ENCODE data around the gene PHF13. TPM values are rescaled to one million over a fixed set of nuclear protein-coding genes. Genes with fewer than 3 reads are reported as not detected.
"Not testable (repeated sequence)": the region's sequence is repeated elsewhere in the genome, so short reads cannot be mapped to it uniquely, and the experiment has no call there.

The PHF13 gene
- total RNA-seq, 2 experiments from 2014 or later = 12.1 TPM

DNA sequence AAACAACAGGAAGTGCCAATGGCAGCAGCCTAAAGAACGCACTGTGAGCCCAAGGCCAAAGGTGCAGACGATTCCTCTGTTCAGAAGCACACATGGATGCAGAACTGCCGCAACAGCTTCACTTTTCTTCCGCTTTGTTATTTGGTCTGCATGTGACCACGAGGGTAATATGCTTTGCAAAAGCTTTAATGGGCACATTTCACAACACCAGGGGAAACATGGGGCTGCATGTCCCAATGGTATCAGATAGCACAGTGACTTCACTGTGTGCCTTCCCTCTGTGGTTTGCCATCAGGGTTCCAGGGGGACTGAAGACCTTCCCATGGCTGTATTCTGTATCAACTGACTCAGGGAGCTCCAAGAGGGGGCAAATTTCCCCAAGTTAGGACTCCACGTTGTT, 39.5 kb downstream of the PHF13 start:
- H3K36me3 Mint-ChIP-seq = no peaks in the 10 kb centered on the region
- no peak for DNase-seq
- H3K27me3 Mint-ChIP-seq = no peaks in the 10 kb centered on the region
- POLR2A ChIA-PET = no interaction called here
- no peak for ATAC-seq (ENCODE audit: low read depth)
- no peaks in the 10 kb centered on the region for H3K9me3 Mint-ChIP-seq
- H3K4me1 Mint-ChIP-seq = peaks cover 5% of the 10 kb centered on the region
- H3K4me3 Mint-ChIP-seq = no peak overlapping the region
- H3K27ac Mint-ChIP-seq = no peak overlapping the region

DNA sequence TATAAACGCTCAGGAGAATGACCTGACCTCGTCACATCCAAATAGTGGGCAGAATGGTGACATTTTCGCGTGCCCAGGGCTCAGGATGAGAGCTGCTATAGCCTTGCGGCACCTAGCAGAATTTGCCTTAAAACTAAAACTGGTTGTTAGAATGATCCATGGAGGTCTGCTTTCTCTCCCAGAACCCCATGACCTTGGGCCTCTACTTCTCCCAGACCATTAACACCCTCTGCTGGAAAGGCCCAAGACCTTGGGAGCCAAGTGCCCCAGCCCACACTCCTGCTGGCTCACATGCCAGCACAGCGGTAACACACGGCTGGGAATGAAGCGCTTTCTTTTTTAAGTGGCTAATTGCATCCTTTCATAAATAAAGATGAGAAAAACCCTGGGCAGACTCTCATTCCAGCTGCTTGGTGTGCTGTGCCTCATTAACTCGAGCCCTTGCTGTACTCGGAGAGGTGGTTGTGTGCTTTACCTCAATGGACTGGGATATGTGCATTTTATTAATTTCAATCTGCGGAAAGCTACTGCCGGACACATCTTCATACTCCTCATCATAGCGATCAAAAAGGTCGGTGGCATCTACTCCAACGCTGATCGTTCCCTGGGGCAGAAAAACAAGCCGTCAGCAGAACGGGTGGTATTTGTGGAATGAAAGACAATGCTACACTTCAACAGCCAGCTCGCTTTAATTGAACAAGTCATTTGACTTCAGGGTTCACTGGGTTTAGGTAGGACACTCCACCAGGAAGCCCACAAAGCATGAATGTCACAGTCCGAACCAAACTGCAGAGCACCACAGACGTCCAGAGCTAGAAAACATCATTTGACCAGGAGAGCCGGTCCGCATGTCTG, 40.1 kb downstream of the PHF13 start:
- no peaks in the 10 kb centered on the region for H3K27me3 Mint-ChIP-seq
- POLR2A ChIA-PET = no interaction called here
- no peaks in the 10 kb centered on the region for H3K36me3 Mint-ChIP-seq
- no peaks in the 10 kb centered on the region for H3K9me3 Mint-ChIP-seq
- ATAC-seq (ENCODE audit: low read depth) = no peak
- H3K4me1 Mint-ChIP-seq = peaks cover 5% of the 10 kb centered on the region
- H3K4me3 Mint-ChIP-seq = no peak overlapping the region
- H3K27ac Mint-ChIP-seq = no peak overlapping the region
- no peak for DNase-seq

DNA sequence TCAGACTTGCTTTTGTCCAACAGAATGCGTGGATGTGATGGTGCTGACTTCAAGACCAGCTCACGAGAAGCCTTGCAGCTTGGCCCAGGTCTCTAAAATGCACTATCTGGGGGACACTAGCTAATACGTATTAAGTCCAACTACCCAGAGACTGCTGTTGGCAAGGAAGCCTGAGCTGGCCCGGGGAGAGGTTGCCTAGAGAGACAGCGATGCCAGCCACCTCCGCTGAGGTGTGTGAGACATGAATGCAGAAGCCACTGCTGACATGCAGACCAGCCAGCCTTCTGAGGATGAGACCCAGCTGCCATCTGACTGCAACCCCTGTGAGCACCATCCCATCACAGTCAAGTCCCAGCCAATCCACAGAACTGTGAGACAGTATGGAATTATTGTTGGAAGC, 43.6 kb downstream of the PHF13 start:
- peaks cover 7% of the 10 kb centered on the region for H3K4me1 Mint-ChIP-seq
- H3K27ac Mint-ChIP-seq = no peak overlapping the region
- no peaks in the 10 kb centered on the region for H3K9me3 Mint-ChIP-seq
- no peak overlapping the region for H3K4me3 Mint-ChIP-seq
- POLR2A ChIA-PET = no interaction called here
- ATAC-seq (ENCODE audit: low read depth) (no peak), DNase-seq (no peak)
- no peaks in the 10 kb centered on the region for H3K27me3 Mint-ChIP-seq
- peaks cover 2% of the 10 kb centered on the region for H3K36me3 Mint-ChIP-seq

DNA sequence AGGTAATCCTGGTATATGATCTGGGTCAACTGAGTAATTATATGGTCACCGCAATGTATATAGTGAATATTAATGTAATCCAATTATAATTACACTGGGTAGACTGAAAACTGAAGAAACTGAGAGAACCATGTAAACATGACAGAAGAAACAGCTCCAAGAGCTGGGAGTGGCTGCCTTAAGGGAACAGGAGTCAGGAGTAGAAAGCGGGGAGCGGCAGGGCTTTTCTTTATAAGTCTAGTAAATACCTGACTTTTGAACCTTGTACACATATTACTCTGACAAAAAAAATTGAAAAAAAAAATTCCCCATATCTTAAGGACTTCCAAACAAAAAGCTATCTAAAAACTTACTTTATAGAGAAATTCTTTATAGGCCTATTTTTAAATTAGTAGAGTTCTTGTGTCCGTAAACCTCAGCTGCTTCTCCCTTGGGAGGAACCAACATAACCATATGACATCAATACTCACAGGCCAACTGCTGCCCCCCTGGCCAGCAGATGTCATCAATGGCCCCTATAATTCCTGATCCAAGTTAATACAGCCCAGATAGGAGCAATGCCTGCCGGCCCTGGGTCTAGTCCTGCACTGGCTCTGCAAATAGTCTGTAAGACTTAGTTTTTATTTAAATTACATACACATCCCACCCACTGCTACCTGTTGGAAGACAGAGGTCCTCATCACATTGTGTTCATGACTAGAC, 45.0 kb downstream of the PHF13 start:
- Mint-ChIP-seq H3K9me3 (no peaks in the 10 kb centered on the region), H3K4me3 (no peak overlapping the region), H3K4me1 (peaks cover 7% of the 10 kb centered on the region), H3K27me3 (no peaks in the 10 kb centered on the region), H3K36me3 (peaks cover 2% of the 10 kb centered on the region), H3K27ac (no peak overlapping the region)
- ATAC-seq (ENCODE audit: low read depth) = no peak
- DNase-seq = no peak
- POLR2A ChIA-PET = no interaction called here

DNA sequence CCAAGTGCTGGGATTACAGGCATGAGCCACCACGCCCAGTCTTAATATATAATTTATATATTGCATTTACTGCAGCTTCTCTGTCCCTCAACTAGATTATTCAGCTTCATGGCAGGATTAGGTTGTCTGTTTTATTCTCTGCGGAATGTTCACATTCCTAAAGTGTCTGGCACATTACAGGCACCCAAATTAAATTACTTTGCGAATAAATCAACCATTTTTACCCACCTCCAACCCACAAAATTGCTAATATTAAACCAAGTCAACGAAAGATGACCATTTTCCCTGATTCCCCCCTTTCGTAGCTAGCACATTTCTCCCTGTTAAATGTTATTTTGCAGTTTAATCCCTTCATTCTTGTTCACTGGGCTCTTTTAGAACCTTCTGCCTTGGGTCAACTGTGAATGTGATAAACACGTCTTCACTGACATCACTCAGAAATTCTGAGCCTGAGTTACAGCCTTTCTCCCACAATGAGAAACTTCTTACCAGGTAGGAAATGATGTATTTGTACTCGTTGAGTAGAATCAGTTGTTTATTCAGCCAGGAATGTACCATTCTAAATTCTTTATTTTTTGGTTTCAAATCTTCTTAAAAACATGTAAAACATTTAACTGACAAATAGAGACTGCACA, 47.0 kb downstream of the PHF13 start:
- ATAC-seq (ENCODE audit: low read depth) (no peak), DNase-seq (no peak)
- Mint-ChIP-seq H3K27me3 (no peaks in the 10 kb centered on the region), H3K9me3 (no peaks in the 10 kb centered on the region), H3K27ac (no peak overlapping the region), H3K4me3 (no peak overlapping the region), H3K4me1 (peaks cover 7% of the 10 kb centered on the region), H3K36me3 (peaks cover 2% of the 10 kb centered on the region)
- POLR2A ChIA-PET = no interaction called here

DNA sequence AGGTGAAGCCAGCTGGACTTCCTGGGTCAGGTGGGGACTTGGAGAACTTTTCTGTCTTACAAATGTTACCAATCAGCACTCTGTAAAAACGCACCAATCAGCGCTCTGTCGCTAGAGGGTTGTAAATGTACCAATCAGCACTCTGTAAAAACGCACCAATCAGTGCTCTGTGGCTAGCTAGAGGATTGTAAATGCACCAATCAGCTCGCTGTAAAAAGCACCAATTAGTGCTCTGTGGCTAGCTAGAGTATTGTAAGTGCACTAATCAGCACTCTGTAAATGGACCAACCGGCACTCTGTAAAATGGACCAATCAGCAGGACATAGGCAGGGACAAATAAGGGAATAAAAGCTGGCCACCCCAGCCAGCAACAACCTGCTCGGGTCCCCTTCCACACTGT, 48.9 kb downstream of the PHF13 start:
- H3K9me3 Mint-ChIP-seq; H3K27ac Mint-ChIP-seq; POLR2A ChIA-PET; H3K36me3 Mint-ChIP-seq; DNase-seq; ATAC-seq (ENCODE audit: low read depth); H3K4me1 Mint-ChIP-seq; H3K4me3 Mint-ChIP-seq; H3K27me3 Mint-ChIP-seq: not testable (repeated sequence)

DNA sequence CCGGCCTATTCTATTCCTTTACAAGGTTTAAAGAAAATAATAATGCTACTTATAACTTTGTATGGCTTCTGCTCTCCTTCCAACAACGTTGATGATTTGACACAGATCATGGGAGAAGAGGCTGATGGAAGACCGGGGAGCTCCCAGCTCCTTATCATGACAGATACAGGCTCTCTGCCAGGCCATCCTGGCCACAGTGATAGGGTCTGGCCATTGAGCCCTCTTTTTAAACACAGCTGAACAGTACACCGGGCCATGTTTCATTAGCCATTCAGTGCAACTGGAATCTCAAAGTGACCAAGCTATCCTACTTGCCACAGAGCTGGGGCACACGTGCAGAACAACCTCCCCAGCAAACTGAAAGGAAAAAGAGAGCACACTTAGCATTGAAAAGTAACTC, 53.2 kb downstream of the PHF13 start:
- H3K36me3 Mint-ChIP-seq = no peaks in the 10 kb centered on the region
- POLR2A ChIA-PET = interaction anchor here (0.7 kb wide), 1 partner anchor 12 kb away, joined by 7 read pairs; no protein-coding TSS in a partner anchor
- H3K27ac Mint-ChIP-seq = no peak overlapping the region
- H3K4me3 Mint-ChIP-seq = no peak overlapping the region
- no peaks in the 10 kb centered on the region for H3K4me1 Mint-ChIP-seq
- DNase-seq = no peak
- H3K27me3 Mint-ChIP-seq = no peaks in the 10 kb centered on the region
- no peaks in the 10 kb centered on the region for H3K9me3 Mint-ChIP-seq
- no peak for ATAC-seq (ENCODE audit: low read depth)

DNA sequence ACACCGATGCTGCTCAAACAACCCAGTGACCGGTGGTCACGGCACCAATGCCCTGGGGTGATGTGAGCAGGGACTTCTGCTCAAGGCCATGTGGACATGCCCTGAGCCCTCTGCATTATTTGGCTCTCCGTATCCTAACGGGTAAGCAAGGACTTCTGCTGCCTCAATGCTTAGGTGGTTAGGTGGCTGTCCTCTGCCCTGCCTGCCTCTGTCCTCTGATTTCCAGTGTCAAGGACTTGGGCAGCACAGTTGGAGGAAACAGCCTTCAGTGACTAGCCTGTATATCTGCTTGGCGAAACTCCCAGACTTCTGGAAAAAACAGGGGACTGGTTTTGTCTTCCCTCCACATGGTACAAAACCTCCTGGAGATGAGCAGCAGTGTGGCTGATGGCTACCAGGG, 53.6 kb downstream of the PHF13 start:
- Mint-ChIP-seq H3K36me3 (no peaks in the 10 kb centered on the region), H3K4me3 (no peak overlapping the region), H3K27me3 (no peaks in the 10 kb centered on the region), H3K27ac (no peak overlapping the region), H3K9me3 (no peaks in the 10 kb centered on the region), H3K4me1 (no peaks in the 10 kb centered on the region)
- POLR2A ChIA-PET = no interaction called here
- ATAC-seq (ENCODE audit: low read depth) = no peak
- DNase-seq = no peak

DNA sequence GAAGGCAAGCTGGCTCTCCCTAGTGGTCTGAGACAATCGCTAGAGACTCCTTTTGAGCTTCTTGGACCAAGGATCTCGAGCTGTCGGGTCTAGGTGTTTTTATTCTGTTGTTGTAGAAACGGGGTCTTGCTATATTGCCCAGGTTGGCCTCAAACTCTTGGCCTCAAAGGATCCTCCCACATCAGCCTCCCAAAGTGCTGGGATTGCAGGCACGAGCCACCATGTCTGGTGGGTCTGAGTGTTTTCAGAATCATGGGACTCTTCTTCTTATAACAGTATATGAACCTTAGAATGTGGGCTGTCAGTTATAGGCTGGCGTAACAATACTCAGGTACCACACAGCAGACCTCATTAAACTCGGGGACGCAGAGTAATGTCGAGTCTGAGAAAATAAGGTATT, 55.0 kb downstream of the PHF13 start:
- Mint-ChIP-seq H3K27ac (no peak overlapping the region), H3K4me1 (no peaks in the 10 kb centered on the region), H3K9me3 (no peaks in the 10 kb centered on the region), H3K27me3 (no peaks in the 10 kb centered on the region), H3K36me3 (peaks cover 2% of the 10 kb centered on the region), H3K4me3 (no peak overlapping the region)
- POLR2A ChIA-PET = no interaction called here
- no peak for ATAC-seq (ENCODE audit: low read depth)
- no peak for DNase-seq

DNA sequence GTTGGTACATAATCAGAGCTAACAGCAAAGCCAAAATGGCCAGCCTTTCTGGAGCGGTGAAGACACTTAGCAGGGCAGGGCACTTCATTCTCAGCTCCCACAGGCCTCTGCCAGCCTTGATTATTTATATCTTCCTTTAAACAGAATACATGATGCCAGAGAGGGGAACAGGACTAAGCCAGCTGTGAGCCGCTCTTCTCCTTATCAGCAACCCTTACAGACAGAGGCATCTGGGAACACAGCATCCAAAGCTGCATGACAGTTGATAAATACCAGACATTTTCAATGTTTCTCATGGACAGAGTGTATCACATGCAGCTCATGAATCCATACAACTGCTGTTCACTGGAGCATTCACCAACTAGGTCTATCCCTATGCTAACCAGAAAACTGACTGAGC, 59.0 kb downstream of the PHF13 start:
- POLR2A ChIA-PET = no interaction called here
- ATAC-seq (ENCODE audit: low read depth) = no peak
- no peaks in the 10 kb centered on the region for H3K27me3 Mint-ChIP-seq
- H3K36me3 Mint-ChIP-seq = peaks cover 14% of the 10 kb centered on the region
- no peaks in the 10 kb centered on the region for H3K4me1 Mint-ChIP-seq
- no peak overlapping the region for H3K4me3 Mint-ChIP-seq
- H3K27ac Mint-ChIP-seq = no peak overlapping the region
- no peaks in the 10 kb centered on the region for H3K9me3 Mint-ChIP-seq
- no peak for DNase-seq

Other genes starting within 250 kb of the PHF13 start
- gene ACOT7, start 220.0 kb upstream of the PHF13 start, total RNA-seq = 10 to 100 TPM; 43.9 to 52.8 TPM
- under 1 TPM in 1 of 2 experiments, not detected in 1; 0.34 TPM for gene HES2, start 193.8 kb upstream of the PHF13 start, total RNA-seq
- 1 to 10 TPM; 1.7 to 2.6 TPM for gene ESPN, start 189.0 kb upstream of the PHF13 start, total RNA-seq
- 100 to 1,000 TPM; 137 TPM for gene TNFRSF25, start 147.6 kb upstream of the PHF13 start, total RNA-seq
- 1 to 10 TPM; 4.7 to 5.0 TPM for gene PLEKHG5, start 122.1 kb upstream of the PHF13 start, total RNA-seq
- 10 to 100 TPM; 37.6 to 40.8 TPM for gene NOL9, start 59.2 kb upstream of the PHF13 start, total RNA-seq
- not detected for gene TAS1R1, start 58.4 kb upstream of the PHF13 start, total RNA-seq
- gene ZBTB48, start 33.7 kb upstream of the PHF13 start, total RNA-seq = 10 to 100 TPM; 42.7 to 52.9 TPM
- 10 to 100 TPM; 39.0 to 42.0 TPM for gene KLHL21, start 10.9 kb upstream of the PHF13 start, total RNA-seq
- gene THAP3, start 11.1 kb downstream of the PHF13 start, total RNA-seq = 10 to 100 TPM; 21.5 to 25.4 TPM
- gene DNAJC11, start 88.1 kb downstream of the PHF13 start, total RNA-seq = 10 to 100 TPM; 43.0 to 44.6 TPM
- 10 to 100 TPM; 45.5 to 45.6 TPM for gene CAMTA1, start 171.7 kb downstream of the PHF13 start, total RNA-seq